GM12878 (cell line): Measurements from ENCODE around the gene ADCY2. TPM values are rescaled to one million over a fixed set of nuclear protein-coding genes. Genes with fewer than 3 reads are reported as not detected.

Experiments used
- ATAC-seq: fragments of 200-7000 bp; cut with Tn5 transposase; 3 replicates; pipeline ENCODE4 v1.9.1; 2020; ENCODE audit warnings: mild to moderate bottlenecking, moderate library complexity
- BruUV-seq: library from RNA; stranded (reverse); fragments of 400-500 nt; replicated peaks from 2 replicates; lab custom pipeline; 2021; lab: Mats Ljungman, UMichigan
- CTCF ChIA-PET: fragments of 300-600 bp; sonication (Branson Sonifier 250); formaldehyde crosslinking; extraction: SDS; loops from one replicate; lab custom pipeline; 2021; ENCODE audit warnings: inconsistent platforms; lab: Yijun Ruan, JAX
- POLR2A ChIA-PET: fragments of 350-600 bp; formaldehyde crosslinking; extraction: SDS; loops from one replicate; lab custom pipeline; 2021; ENCODE audit warnings: inconsistent platforms; lab: Charles Lee
- RAD21 ChIA-PET: fragments of 300-600 bp; sonication (Branson Sonifier 250); formaldehyde crosslinking; loops from one replicate; lab custom pipeline; 2023; ENCODE audit warnings: antibody characterized with exemption; ENCODE audit not compliant: unreplicated experiment; lab: Charles Lee
- SMC1A ChIA-PET: fragments of 300-600 bp; sonication (Branson Sonifier 250); formaldehyde crosslinking; loops from one replicate; lab custom pipeline; 2023; ENCODE audit not compliant: unreplicated experiment, uncharacterized antibody; lab: Charles Lee
- DNase-seq: peaks from one replicate; pipeline ENCODE4 v3.0.0-alpha.2; 2011; ENCODE audit warnings: low read depth, low spot score
- FAIRE-seq: peaks from 3 replicates; lab custom pipeline; 2011; peaks lifted over from hg19 to GRCh38; lab: Jason Lieb, UNC
- H2AFZ ChIP-seq: 2 replicates; pipeline ENCODE4 v1.6.0; 2011; ENCODE audit warnings: low read depth, low read length, control low read depth; ENCODE audit not compliant: control insufficient read depth
- H3K27ac ChIP-seq: 2 replicates; pipeline ENCODE4 v1.5.1; 2011; ENCODE audit warnings: control low read depth; ENCODE audit not compliant: control insufficient read depth, insufficient read depth
- H3K27me3 ChIP-seq, 2 experiments: replicated peaks in 1 of 2; 2 replicates each; pipeline versions ENCODE4 v1.6.0 to v1.6.1; 2011; ENCODE audit warnings: low read length in 1 of 2; ENCODE audit not compliant: control insufficient read depth in 2 of 2, insufficient read depth in 2 of 2
- H3K36me3 ChIP-seq, 2 experiments: 2 replicates each; pipeline ENCODE4 v1.5.1; 2011; ENCODE audit warnings: low read length in 1 of 2; ENCODE audit not compliant: control insufficient read depth in 2 of 2, insufficient read depth in 2 of 2
- H3K4me1 ChIP-seq: 2 replicates; pipeline ENCODE4 v1.6.1; 2011; ENCODE audit warnings: mild to moderate bottlenecking, low read length, moderate library complexity, mixed read lengths; ENCODE audit not compliant: control insufficient read depth, insufficient read depth
- H3K4me2 ChIP-seq: 2 replicates; pipeline ENCODE4 v1.6.0; 2011; ENCODE audit warnings: control low read depth; ENCODE audit not compliant: control insufficient read depth, insufficient read depth
- H3K4me3 ChIP-seq: fragments of 200-600 bp; sonication (generic); 2 replicates; pipeline ENCODE4 v1.5.1; 2016
- H3K79me2 ChIP-seq: 2 replicates; pipeline ENCODE4 v1.6.0; 2011; ENCODE audit warnings: low read length; ENCODE audit not compliant: control insufficient read depth, insufficient read depth
- H3K9ac ChIP-seq: 2 replicates; pipeline ENCODE4 v1.8.0; 2011; ENCODE audit warnings: low read length, control low read depth, mixed read lengths; ENCODE audit not compliant: control insufficient read depth, insufficient read depth
- H3K9me3 ChIP-seq: replicated peaks from 3 replicates; pipeline ENCODE4 v1.5.1; 2011; ENCODE audit warnings: mild to moderate bottlenecking, low read length; ENCODE audit not compliant: control insufficient read depth, insufficient read depth
- H4K20me1 ChIP-seq: 2 replicates; pipeline ENCODE4 v1.6.0; 2011; ENCODE audit not compliant: control insufficient read depth, insufficient read depth
- CBX5 ChIP-seq: sonication (generic); IDR thresholded peaks from 2 replicates; pipeline ENCODE4 v1.6.1; 2016; ENCODE audit warnings: low read depth, moderate library complexity, mild to moderate bottlenecking, inconsistent platforms
- GABPA ChIP-seq: IDR thresholded peaks from 2 replicates; pipeline ENCODE4 v1.6.1; 2014; ENCODE audit warnings: antibody characterized with exemption, low read depth, mild to moderate bottlenecking, inconsistent platforms
- KAT2A ChIP-seq: conservative IDR thresholded peaks from 2 replicates; pipeline ENCODE4 v1.6.1; 2011; ENCODE audit warnings: low read depth, low read length; ENCODE audit not compliant: control insufficient read depth
- TBL1XR1 ChIP-seq: IDR thresholded peaks from 2 replicates; pipeline ENCODE4 v1.6.1; 2012; ENCODE audit warnings: low read depth, low read length, improper control_type of control experiment
- ZNF217 ChIP-seq: fragments of 450-650 bp; IDR thresholded peaks from 2 replicates; pipeline ENCODE4 v1.6.1; 2017; ENCODE audit warnings: antibody characterized with exemption, mild to moderate bottlenecking
- WGBS: methylation state at CpG from one replicate; pipeline ENCODE4 v1.1.6; 2016; ENCODE audit warnings: low lambda C conversion rate; ENCODE audit not compliant: insufficient replicate concordance, insufficient coverage; ENCODE audit errors: missing lambda C conversion rate; 5-methylcytosine and 5-hydroxymethylcytosine counted together
- in situ Hi-C: fragments of 300-500 bp; cut with MboI; formaldehyde crosslinking; loops from 9 replicates; pipeline ENCODE4 v1.14.3; 2018; ENCODE audit warnings: mixed read lengths
- intact Hi-C: fragments of 100-400 bp; cut with micrococcal nuclease; formaldehyde crosslinking; loops from one replicate; pipeline ENCODE4 v1.14.2; 2022; ENCODE audit not compliant: unreplicated experiment
- polyA plus RNA-seq, 11 experiments: library from polyadenylated mRNA; depleted of rRNA in 4 of 11; unstranded in 6 of 11; stranded (reverse) in 5 of 11; fragments of >200 nt; fragmentation: Nextera tagmentation in 4 of 11; fragmentation: Illumina TruSeq in 1 of 11; extraction: Ambion mirVana in 4 of 11; extraction: Trizol in 1 of 11; gene quantifications; 1 replicate in 1 of 11; 2 replicates in 10 of 11; pipeline versions ENCODE4 v1.2.1 to v1.2.3, GENCODE V29; 2011 to 2016; ENCODE audit warnings: inconsistent platforms in 2 of 11, missing spikeins in 2 of 11, low read depth in 1 of 11
- total RNA-seq, 4 experiments: library from RNA; depleted of rRNA in 3 of 4; stranded (reverse); fragments of >200 nt in 3 of 4; fragmentation: Illumina TruSeq in 1 of 4; extraction: Trizol in 1 of 4; gene quantifications; 2 replicates each; pipeline versions ENCODE4 v1.2.1 to v1.2.3, GENCODE V29; 2013 to 2021
- TF ChIP-seq, protein P1 (sequence below): IDR thresholded peaks from 2 replicates; pipeline ENCODE4 v1.6.1; 2012; ENCODE audit warnings: mild to moderate bottlenecking, low read depth, low read length
- TF ChIP-seq, protein P2 (sequence below): fragments of 450-650 bp; IDR thresholded peaks from 2 replicates; pipeline ENCODE4 v1.6.1; 2016; ENCODE audit warnings: mild to moderate bottlenecking, moderate library complexity, borderline replicate concordance

Gene ADCY2
- total and polyA plus RNA-seq, 10 of the 15 experiments (the other 5 are each of a cell fraction or from before 2014, with no cell fraction given) = 0.07 to 0.26 TPM; not detected in 8

DNA sequence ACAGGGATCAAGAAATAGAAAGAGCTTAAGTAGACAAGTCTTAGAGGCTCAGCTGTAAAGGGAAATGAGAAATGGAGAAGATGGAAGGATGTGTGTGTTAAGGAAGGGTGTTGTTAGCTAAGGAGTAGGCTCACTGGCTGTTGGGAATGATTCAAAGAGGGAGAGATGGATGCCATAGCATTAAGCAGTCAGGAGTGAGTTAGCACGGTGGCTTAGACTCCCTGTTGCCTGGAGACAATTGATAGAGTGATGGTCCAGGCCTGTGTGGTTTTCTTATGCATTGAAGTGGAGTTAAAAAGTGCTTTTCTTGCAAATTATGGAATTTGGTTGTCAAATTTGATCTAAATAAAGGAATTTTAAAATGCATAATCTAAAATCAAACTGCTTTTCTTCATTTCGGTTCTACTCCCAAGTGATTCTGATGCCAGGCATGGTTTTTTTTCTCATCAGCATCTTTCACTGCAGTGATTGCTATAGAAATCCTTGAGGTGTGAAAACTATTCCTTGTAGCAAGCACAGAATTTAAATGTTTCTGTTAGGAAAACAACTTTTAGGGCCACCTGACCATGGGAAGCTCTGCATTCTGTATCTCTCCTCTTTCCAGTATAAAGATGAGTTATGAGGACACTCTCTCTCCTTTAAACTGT, 214.7 kb downstream of the ADCY2 start:
- TF ChIP-seq TBL1XR1 (no peak), CBX5 (no peak), GABPA (no peak), ZNF217 (no peak), KAT2A (no peak)
- TF ChIP-seq, protein P1, sequence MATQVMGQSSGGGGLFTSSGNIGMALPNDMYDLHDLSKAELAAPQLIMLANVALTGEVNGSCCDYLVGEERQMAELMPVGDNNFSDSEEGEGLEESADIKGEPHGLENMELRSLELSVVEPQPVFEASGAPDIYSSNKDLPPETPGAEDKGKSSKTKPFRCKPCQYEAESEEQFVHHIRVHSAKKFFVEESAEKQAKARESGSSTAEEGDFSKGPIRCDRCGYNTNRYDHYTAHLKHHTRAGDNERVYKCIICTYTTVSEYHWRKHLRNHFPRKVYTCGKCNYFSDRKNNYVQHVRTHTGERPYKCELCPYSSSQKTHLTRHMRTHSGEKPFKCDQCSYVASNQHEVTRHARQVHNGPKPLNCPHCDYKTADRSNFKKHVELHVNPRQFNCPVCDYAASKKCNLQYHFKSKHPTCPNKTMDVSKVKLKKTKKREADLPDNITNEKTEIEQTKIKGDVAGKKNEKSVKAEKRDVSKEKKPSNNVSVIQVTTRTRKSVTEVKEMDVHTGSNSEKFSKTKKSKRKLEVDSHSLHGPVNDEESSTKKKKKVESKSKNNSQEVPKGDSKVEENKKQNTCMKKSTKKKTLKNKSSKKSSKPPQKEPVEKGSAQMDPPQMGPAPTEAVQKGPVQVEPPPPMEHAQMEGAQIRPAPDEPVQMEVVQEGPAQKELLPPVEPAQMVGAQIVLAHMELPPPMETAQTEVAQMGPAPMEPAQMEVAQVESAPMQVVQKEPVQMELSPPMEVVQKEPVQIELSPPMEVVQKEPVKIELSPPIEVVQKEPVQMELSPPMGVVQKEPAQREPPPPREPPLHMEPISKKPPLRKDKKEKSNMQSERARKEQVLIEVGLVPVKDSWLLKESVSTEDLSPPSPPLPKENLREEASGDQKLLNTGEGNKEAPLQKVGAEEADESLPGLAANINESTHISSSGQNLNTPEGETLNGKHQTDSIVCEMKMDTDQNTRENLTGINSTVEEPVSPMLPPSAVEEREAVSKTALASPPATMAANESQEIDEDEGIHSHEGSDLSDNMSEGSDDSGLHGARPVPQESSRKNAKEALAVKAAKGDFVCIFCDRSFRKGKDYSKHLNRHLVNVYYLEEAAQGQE = no peak
- TF ChIP-seq, protein P2, sequence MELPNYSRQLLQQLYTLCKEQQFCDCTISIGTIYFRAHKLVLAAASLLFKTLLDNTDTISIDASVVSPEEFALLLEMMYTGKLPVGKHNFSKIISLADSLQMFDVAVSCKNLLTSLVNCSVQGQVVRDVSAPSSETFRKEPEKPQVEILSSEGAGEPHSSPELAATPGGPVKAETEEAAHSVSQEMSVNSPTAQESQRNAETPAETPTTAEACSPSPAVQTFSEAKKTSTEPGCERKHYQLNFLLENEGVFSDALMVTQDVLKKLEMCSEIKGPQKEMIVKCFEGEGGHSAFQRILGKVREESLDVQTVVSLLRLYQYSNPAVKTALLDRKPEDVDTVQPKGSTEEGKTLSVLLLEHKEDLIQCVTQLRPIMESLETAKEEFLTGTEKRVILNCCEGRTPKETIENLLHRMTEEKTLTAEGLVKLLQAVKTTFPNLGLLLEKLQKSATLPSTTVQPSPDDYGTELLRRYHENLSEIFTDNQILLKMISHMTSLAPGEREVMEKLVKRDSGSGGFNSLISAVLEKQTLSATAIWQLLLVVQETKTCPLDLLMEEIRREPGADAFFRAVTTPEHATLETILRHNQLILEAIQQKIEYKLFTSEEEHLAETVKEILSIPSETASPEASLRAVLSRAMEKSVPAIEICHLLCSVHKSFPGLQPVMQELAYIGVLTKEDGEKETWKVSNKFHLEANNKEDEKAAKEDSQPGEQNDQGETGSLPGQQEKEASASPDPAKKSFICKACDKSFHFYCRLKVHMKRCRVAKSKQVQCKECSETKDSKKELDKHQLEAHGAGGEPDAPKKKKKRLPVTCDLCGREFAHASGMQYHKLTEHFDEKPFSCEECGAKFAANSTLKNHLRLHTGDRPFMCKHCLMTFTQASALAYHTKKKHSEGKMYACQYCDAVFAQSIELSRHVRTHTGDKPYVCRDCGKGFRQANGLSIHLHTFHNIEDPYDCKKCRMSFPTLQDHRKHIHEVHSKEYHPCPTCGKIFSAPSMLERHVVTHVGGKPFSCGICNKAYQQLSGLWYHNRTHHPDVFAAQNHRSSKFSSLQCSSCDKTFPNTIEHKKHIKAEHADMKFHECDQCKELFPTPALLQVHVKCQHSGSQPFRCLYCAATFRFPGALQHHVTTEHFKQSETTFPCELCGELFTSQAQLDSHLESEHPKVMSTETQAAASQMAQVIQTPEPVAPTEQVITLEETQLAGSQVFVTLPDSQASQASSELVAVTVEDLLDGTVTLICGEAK = no peak
- RAD21 ChIA-PET = no interaction called here
- intact Hi-C loops = no loop called here
- Histone ChIP-seq H2AFZ (no peak overlapping the region), H3K4me1 (no peaks in the 10 kb centered on the region), H3K79me2 (no peaks in the 10 kb centered on the region), H3K4me2 (no peak overlapping the region), H3K27ac (no peak overlapping the region), H3K4me3 (no peak overlapping the region), H3K9ac (no peak overlapping the region), H3K27me3 (no peaks in the 10 kb centered on the region), H3K9me3 (no peaks in the 10 kb centered on the region), H4K20me1 (no peaks in the 10 kb centered on the region), H3K36me3 (no peaks in the 10 kb centered on the region)
- BruUV-seq = no TSS peak
- SMC1A ChIA-PET = interaction anchor here (0.5 to 0.7 kb wide), 2 partner anchors 66 to 165 kb away, joined by 3 read pairs; no protein-coding TSS in a partner anchor
- no peak for ATAC-seq
- POLR2A ChIA-PET = no interaction called here
- CTCF ChIA-PET = no interaction called here
- FAIRE-seq = no peak
- in situ Hi-C loops = no loop called here
- no peak for DNase-seq
- 24% methylated on average over 2 of the region's 2 CpGs for WGBS
